H1 (cell line): ENCODE data around the gene KRTAP12-2. TPM values are rescaled to one million over a fixed set of nuclear protein-coding genes. Genes with fewer than 3 reads are reported as not detected.

Source experiments
- CTCF ChIA-PET: fragments of 300-600 bp; sonication (Branson Sonifier 250); formaldehyde crosslinking; loops from one replicate; lab custom pipeline; 2021; ENCODE audit not compliant: partially characterized antibody; lab: Charles Lee
- POLR2A ChIA-PET: fragments of 300-600 bp; sonication (Branson Sonifier 250); formaldehyde crosslinking; loops from one replicate; lab custom pipeline; 2021; ENCODE audit warnings: inconsistent platforms; ENCODE audit not compliant: partially characterized antibody; lab: Charles Lee
- DNase-seq, 2 experiments: peaks; one replicate each; pipeline versions ENCODE4 v3.0.0 to v3.0.0-alpha.2; 2010 to 2022; ENCODE audit warnings: low spot score in 2 of 2, low read depth in 1 of 2, mixed read lengths in 1 of 2
- FAIRE-seq: peaks from 2 replicates; lab custom pipeline; 2011; peaks lifted over from hg19 to GRCh38; lab: Jason Lieb, UNC
- H2AFZ ChIP-seq: 2 replicates; pipeline ENCODE4 v1.8.1; 2012; ENCODE audit warnings: low read length, inconsistent platforms
- H2AK5ac ChIP-seq: 2 replicates; pipeline ENCODE4 v1.6.1; 2013; ENCODE audit warnings: low read depth, low read length
- H2BK120ac ChIP-seq: replicated peaks from 2 replicates; pipeline ENCODE3; 2013; ENCODE audit warnings: low read depth, low read length, inconsistent platforms
- H2BK12ac ChIP-seq: 2 replicates; pipeline ENCODE4 v1.6.1; 2013; ENCODE audit warnings: low read depth, low read length
- H2BK15ac ChIP-seq: 2 replicates; pipeline ENCODE4 v1.6.1; 2013; ENCODE audit warnings: low read length
- H2BK20ac ChIP-seq: 2 replicates; pipeline ENCODE4 v1.6.1; 2013; ENCODE audit warnings: low read length
- H2BK5ac ChIP-seq: 2 replicates; pipeline ENCODE4 v1.6.1; 2013; ENCODE audit warnings: low read depth, low read length
- H3K14ac ChIP-seq: 2 replicates; pipeline ENCODE4 v1.6.1; 2013; ENCODE audit warnings: inconsistent platforms; ENCODE audit not compliant: insufficient read length
- H3K18ac ChIP-seq: 2 replicates; pipeline ENCODE4 v1.6.1; 2013; ENCODE audit warnings: low read length; ENCODE audit errors: extremely low read depth
- H3K23ac ChIP-seq: 2 replicates; pipeline ENCODE4 v1.6.1; 2013; ENCODE audit warnings: inconsistent platforms; ENCODE audit not compliant: insufficient read length
- H3K23me2 ChIP-seq: 2 replicates; pipeline ENCODE4 v1.6.1; 2013; ENCODE audit warnings: low read depth, low read length
- H3K27ac ChIP-seq: 2 replicates; pipeline ENCODE4 v1.6.1; 2011; ENCODE audit warnings: low read depth, low read length, inconsistent platforms
- H3K27me3 ChIP-seq, 4 experiments: replicated peaks in 1 of 4; 1 replicate in 1 of 4; 2 replicates in 3 of 4; pipeline versions ENCODE4 v1.6.1 to v1.8.1; 2011 to 2013; ENCODE audit warnings: low read length in 3 of 4, mild to moderate bottlenecking in 3 of 4, inconsistent platforms in 2 of 4, mixed read lengths in 2 of 4, moderate library complexity in 1 of 4; ENCODE audit not compliant: control insufficient read depth in 3 of 4, insufficient read depth in 3 of 4; ENCODE audit errors: extremely low read depth in 1 of 4
- H3K36me3 ChIP-seq, 4 experiments: 2 replicates each; pipeline versions ENCODE4 v1.6.1 to v1.8.1; 2011 to 2013; ENCODE audit warnings: mild to moderate bottlenecking in 4 of 4, low read length in 3 of 4, moderate library complexity in 2 of 4, control low read depth in 1 of 4, inconsistent platforms in 1 of 4; ENCODE audit not compliant: insufficient read depth in 4 of 4, control insufficient read depth in 2 of 4
- H3K4ac ChIP-seq: replicated peaks from 2 replicates; pipeline ENCODE3; 2013; ENCODE audit warnings: low read length, low read depth, mixed read lengths, inconsistent platforms; ENCODE audit not compliant: insufficient read length
- H3K4me1 ChIP-seq, 4 experiments: replicated peaks in 1 of 4; 1 replicate in 1 of 4; 2 replicates in 3 of 4; pipeline versions ENCODE4 v1.6.1 to v1.8.1; 2011 to 2013; ENCODE audit warnings: low read length in 3 of 4, inconsistent platforms in 2 of 4, mixed read lengths in 1 of 4; ENCODE audit not compliant: insufficient read depth in 4 of 4, control insufficient read depth in 3 of 4
- H3K4me2 ChIP-seq, 2 experiments: 2 replicates each; pipeline versions ENCODE4 v1.6.1 to v1.8.1; 2011 to 2013; ENCODE audit warnings: low read depth in 2 of 2, low read length in 2 of 2, control low read depth in 1 of 2, inconsistent platforms in 1 of 2, mild to moderate bottlenecking in 1 of 2; ENCODE audit not compliant: insufficient read depth in 1 of 2
- H3K4me3 ChIP-seq, 4 experiments: fragments of 200-600, 300-600 bp in 1 of 4; sonication (generic), shearing (Covaris generic), sonication (Bioruptor Twin) in 1 of 4; 2 replicates each; pipeline versions ENCODE4 v1.5.1 to v1.8.1; 2011 to 2016; ENCODE audit warnings: low read length in 4 of 4, low read depth in 3 of 4, control low read depth in 2 of 4, inconsistent platforms in 2 of 4, mild to moderate bottlenecking in 2 of 4, mixed read lengths in 1 of 4, moderate library complexity in 1 of 4; ENCODE audit not compliant: insufficient read depth in 2 of 4; ENCODE audit errors: extremely low read depth in 1 of 4
- H3K56ac ChIP-seq: replicated peaks from 2 replicates; pipeline ENCODE3; 2013; ENCODE audit warnings: low read depth, mild to moderate bottlenecking, mixed read lengths, low read length, inconsistent platforms; ENCODE audit not compliant: insufficient read length
- H3K79me1 ChIP-seq: 2 replicates; pipeline ENCODE4 v1.6.1; 2013; ENCODE audit warnings: low read depth, low read length, control low read depth
- H3K79me2 ChIP-seq, 2 experiments: 2 replicates each; pipeline versions ENCODE4 v1.6.1 to v1.8.1; 2012 to 2013; ENCODE audit warnings: low read length in 2 of 2, mild to moderate bottlenecking in 2 of 2, inconsistent platforms in 1 of 2; ENCODE audit not compliant: insufficient read depth in 2 of 2, control insufficient read depth in 1 of 2
- H3K9ac ChIP-seq, 4 experiments: replicated peaks in 1 of 4; 1 replicate in 1 of 4; 2 replicates in 3 of 4; pipeline versions ENCODE4 v1.6.1 to v1.8.1; 2011 to 2013; ENCODE audit warnings: low read depth in 3 of 4, low read length in 3 of 4, control low read depth in 2 of 4, mild to moderate bottlenecking in 2 of 4, moderate library complexity in 2 of 4, inconsistent platforms in 1 of 4; ENCODE audit errors: extremely low read depth in 1 of 4
- H3K9me3 ChIP-seq, 2 experiments: 2 replicates each; pipeline versions ENCODE4 v1.6.1 to v1.8.1; 2012 to 2013; ENCODE audit warnings: mild to moderate bottlenecking in 2 of 2, moderate library complexity in 2 of 2, control low read depth in 1 of 2, inconsistent platforms in 1 of 2, low read depth in 1 of 2, low read length in 1 of 2, mixed read lengths in 1 of 2; ENCODE audit not compliant: insufficient read depth in 2 of 2
- H4K20me1 ChIP-seq, 2 experiments: replicated peaks in 1 of 2; 2 replicates each; pipeline versions ENCODE3 to v1.8.1; 2011 to 2013; ENCODE audit warnings: inconsistent platforms in 2 of 2, low read length in 2 of 2, mild to moderate bottlenecking in 1 of 2; ENCODE audit not compliant: insufficient read depth in 2 of 2, control insufficient read depth in 1 of 2
- H4K5ac ChIP-seq: 2 replicates; pipeline ENCODE4 v1.6.1; 2013; ENCODE audit warnings: low read length, low read depth, mixed read lengths, inconsistent platforms; ENCODE audit not compliant: insufficient read length
- H4K8ac ChIP-seq: 2 replicates; pipeline ENCODE4 v1.8.0; 2013; ENCODE audit warnings: mild to moderate bottlenecking, moderate library complexity, low read length, inconsistent platforms; ENCODE audit not compliant: insufficient read depth; ENCODE audit errors: extremely low read depth
- H4K91ac ChIP-seq: replicated peaks from 2 replicates; pipeline ENCODE3; 2013; ENCODE audit warnings: low read length, mixed read lengths, inconsistent platforms; ENCODE audit not compliant: insufficient read length
- CREB1 ChIP-seq: IDR thresholded peaks from 2 replicates; pipeline ENCODE4 v1.6.1; 2012; ENCODE audit warnings: inconsistent platforms
- CTBP2 ChIP-seq: IDR thresholded peaks from 2 replicates; pipeline ENCODE4 v1.7.0; 2011; ENCODE audit warnings: borderline replicate concordance, mild to moderate bottlenecking, moderate library complexity, mixed read lengths, low read length; ENCODE audit not compliant: insufficient read depth, insufficient read length
- GTF2F1 ChIP-seq: IDR thresholded peaks from 2 replicates; pipeline ENCODE4 v1.6.1; 2012; ENCODE audit warnings: low read depth, low read length, improper control_type of control experiment, borderline replicate concordance
- HDAC2 ChIP-seq, 2 experiments: fragments of 300-600 bp in 1 of 2; sonication (generic) in 1 of 2; IDR thresholded peaks; 2 replicates each; pipeline ENCODE4 v1.6.1; 2011 to 2012; ENCODE audit warnings: low read depth in 2 of 2, low read length in 2 of 2, mild to moderate bottlenecking in 2 of 2, moderate library complexity in 2 of 2, borderline replicate concordance in 1 of 2, inconsistent platforms in 1 of 2
- HDAC6 ChIP-seq: IDR thresholded peaks from one replicate; pipeline ENCODE4 v1.7.1; 2012; ENCODE audit warnings: low read depth, mild to moderate bottlenecking, inconsistent platforms, low read length, moderate library complexity
- NRF1 ChIP-seq: IDR thresholded peaks from 2 replicates; pipeline ENCODE4 v1.6.1; 2011; ENCODE audit warnings: mild to moderate bottlenecking, low read depth, low read length, improper control_type of control experiment
- POLR2AphosphoS5 ChIP-seq: IDR thresholded peaks from 2 replicates; pipeline ENCODE4 v1.6.1; 2011; ENCODE audit warnings: low read depth, low read length
- POU5F1 ChIP-seq: IDR thresholded peaks from 2 replicates; pipeline ENCODE4 v1.6.1; 2011; ENCODE audit warnings: low read depth, mild to moderate bottlenecking, low read length, moderate library complexity
- SAP30 ChIP-seq: fragments of 300-600 bp; sonication (generic); IDR thresholded peaks from 2 replicates; pipeline ENCODE4 v1.7.1; 2012; ENCODE audit warnings: low read length, moderate library complexity, mild to moderate bottlenecking, inconsistent platforms; ENCODE audit not compliant: insufficient read depth, insufficient replicate concordance
- SP4 ChIP-seq: IDR thresholded peaks from 2 replicates; pipeline ENCODE4 v1.6.1; 2012; ENCODE audit warnings: low read length, inconsistent platforms
- SRF ChIP-seq: IDR thresholded peaks from 2 replicates; pipeline ENCODE4 v1.6.1; 2011; ENCODE audit warnings: mild to moderate bottlenecking, low read depth, low read length, moderate library complexity
- TBP ChIP-seq: IDR thresholded peaks from 2 replicates; pipeline ENCODE4 v1.6.1; 2011; ENCODE audit warnings: low read depth, low read length, improper control_type of control experiment
- ZNF274 ChIP-seq: IDR thresholded peaks from 2 replicates; pipeline ENCODE4 v1.7.0; 2012; ENCODE audit warnings: low read length, borderline replicate concordance; ENCODE audit errors: extremely low read depth
- WGBS, 2 experiments: shearing (Covaris generic) in 1 of 2; methylation state at CpG; one replicate each; pipeline versions ENCODE4 v1.1.6 to v1.1.7; 2013 to 2015; ENCODE audit warnings: low lambda C conversion rate in 2 of 2, mixed read lengths in 2 of 2, inconsistent platforms in 1 of 2, low coverage in 1 of 2, missing lambda C conversion rate in 1 of 2; ENCODE audit not compliant: insufficient replicate concordance in 2 of 2, insufficient coverage in 1 of 2, insufficient read length in 1 of 2; ENCODE audit errors: extremely low coverage in 1 of 2, missing lambda C conversion rate in 1 of 2; 5-methylcytosine and 5-hydroxymethylcytosine counted together
- polyA plus RNA-seq, 7 experiments: library from polyadenylated mRNA; depleted of rRNA in 3 of 7; stranded (reverse) in 5 of 7; unstranded in 2 of 7; fragments of >200 nt in 5 of 7; fragments of 200-250 nt in 2 of 7; gene quantifications; 1 replicate in 5 of 7; 2 replicates in 1 of 7; 4 replicates in 1 of 7; pipeline versions ENCODE4 v1.2.1 to v1.2.3, GENCODE V29; 2011 to 2013; ENCODE audit warnings: missing spikeins in 2 of 7, mixed read lengths in 2 of 7
- total RNA-seq: library from RNA; stranded (reverse); fragmentation: NEBNext Ultra II Directional; extraction: Animal tissue kit (Norgen Biotek cat#: 25700); gene quantifications from 2 replicates; pipeline ENCODE4 v1.2.1, GENCODE V29; 2021

KRTAP12-2 gene
- total and polyA plus RNA-seq, 2 of the 8 experiments (the other 6 are each of a cell fraction or from before 2014, with no cell fraction given): 0.50 TPM; not detected in 1

DNA sequence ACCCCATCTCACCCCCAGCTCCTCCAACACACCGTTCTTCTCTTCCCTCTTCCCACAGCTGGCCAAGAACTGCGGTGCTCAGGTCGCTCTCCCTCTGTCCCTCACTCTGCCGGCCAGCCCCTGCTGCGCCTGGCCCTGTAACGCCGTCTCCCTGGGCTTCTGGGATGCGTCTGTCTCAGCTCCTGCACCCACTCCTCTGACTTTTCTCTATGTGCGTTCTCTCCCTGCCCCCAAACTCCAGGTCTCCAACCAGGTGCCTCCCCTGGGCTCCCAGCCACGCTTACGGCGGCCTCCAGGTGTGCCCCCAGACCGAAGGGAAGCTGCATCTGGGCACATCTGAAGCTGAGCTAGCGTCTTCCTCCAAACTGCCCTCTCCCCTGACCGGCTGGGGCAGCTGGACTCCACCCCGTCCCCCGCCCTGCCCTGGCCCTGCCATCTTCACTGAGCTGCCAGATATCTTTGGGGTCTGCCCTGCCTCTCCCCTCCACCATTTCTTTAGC is 32.8 kb upstream of the KRTAP12-2 start:
- Histone ChIP-seq H2BK120ac (no peak overlapping the region), H3K9ac (no peak overlapping the region), H3K36me3 (no peaks in the 10 kb centered on the region), H3K79me1 (peaks cover 3% of the 10 kb centered on the region; the same call in 1 of the 2 replicates), H4K20me1 (peaks cover 0 to 2% of the 10 kb centered on the region in 2 experiments), H3K18ac (peak overlapping the region; percentile 60; the same call in 1 of the 2 replicates), H4K91ac (peak overlapping the region; percentile 81), H4K8ac (0 out of 2 replicates have a peak overlapping the region, but pooled peaks have one; percentile 66), H3K79me2 (no peaks in the 10 kb centered on the region), H2BK20ac (peak overlapping the region; percentile 80; the same call in 1 of the 2 replicates), H3K27ac (no peak overlapping the region), H3K56ac (no peak overlapping the region), H3K14ac (no peak overlapping the region), H2BK12ac (peak overlapping the region; percentile 84; the same call in 1 of the 2 replicates), H4K5ac (peak overlapping the region; percentile 35), H3K4me2 (no peak overlapping the region), H2BK5ac (no peak overlapping the region; the same call in 1 of the 2 replicates), H3K9me3 (no peaks in the 10 kb centered on the region), H2AK5ac (no peak overlapping the region), H3K27me3 (peaks cover 0 to 2% (median 0%) of the 10 kb centered on the region in 4 experiments; a peak in 3 of 7 replicates), H2BK15ac (0 out of 2 replicates have a peak overlapping the region, but pooled peaks have one; percentile 61), H3K23ac (no peak overlapping the region), H3K4me1 (peaks cover 3 to 60% (median 42%) of the 10 kb centered on the region in 4 experiments), H3K4me3 (no peak overlapping the region), H3K4ac (no peak overlapping the region), H3K23me2 (peaks cover under 1% of the 10 kb centered on the region; the same call in 1 of the 2 replicates), H2AFZ (no peak overlapping the region)
- WGBS, 2 experiments: 75% methylated on average over 16 of the region's 17 CpGs; no CpG with 5 or more reads in 1 of the 2 experiments
- POLR2A ChIA-PET: interaction anchor here (0.9 to 1.2 kb wide), 3 partner anchors 9 to 94 kb away, joined by 3 to 4 read pairs (median 3); no protein-coding TSS in a partner anchor
- TF ChIP-seq POLR2AphosphoS5: no peak
- TF ChIP-seq HDAC6: no peak
- no peak for TF ChIP-seq SRF
- TF ChIP-seq POU5F1: no peak
- no peak for TF ChIP-seq CREB1
- TF ChIP-seq NRF1: no peak
- TF ChIP-seq ZNF274: no peak
- TF ChIP-seq SP4: no peak
- TF ChIP-seq SAP30: no peak
- no peak for TF ChIP-seq TBP
- no peak for TF ChIP-seq CTBP2
- TF ChIP-seq HDAC2 (IDR thresholded peaks at IDR 0.05; ENCODE audit: borderline replicate concordance in 1 of 2, low read depth in 2 of 2, low read length in 2 of 2): no peak
- no peak for TF ChIP-seq GTF2F1
- DNase-seq (no peak), FAIRE-seq (no peak)
- CTCF ChIA-PET: interaction anchor here (0.6 to 3.5 kb wide), 8 partner anchors 9 to 250 kb away, joined by 3 to 15 read pairs (median 3); partner anchors contain the start of gene KRTAP10-6
